Left lung (tissue), 10 donors: Measurements from ENCODE around the gene DIP2C. TPM values are rescaled to one million over a fixed set of nuclear protein-coding genes. Genes with fewer than 3 reads are reported as not detected.
"Not testable (repeated sequence)": the region's sequence is repeated elsewhere in the genome, so short reads cannot be mapped to it uniquely, and the experiment has no call there.

Experiments
- ATAC-seq: fragments of 200-7000 bp; cut with Tn5 transposase; one replicate; pipeline ENCODE4 v1.9.1; 2020; ENCODE audit warnings: moderate library complexity
- DNase-seq, 4 donors: peaks; one replicate each; pipeline ENCODE4 v3.0.0-alpha.2; 2013 to 2020
- H3K27ac ChIP-seq, 2 donors: fragments of 200-600 bp; sonication (generic) in 1 of 2; one replicate each; pipeline versions ENCODE4 v1.5.0 to v1.8.0; 2020 to 2021
- H3K27me3 ChIP-seq, 2 donors: fragments of 200-600 bp; sonication (generic) in 1 of 2; one replicate each; pipeline versions ENCODE4 v1.5.0 to v1.8.0; 2020 to 2021
- H3K36me3 ChIP-seq, 2 donors: fragments of 200-600 bp; sonication (generic) in 1 of 2; one replicate each; pipeline versions ENCODE4 v1.5.0 to v1.8.0; 2020 to 2021
- H3K4me1 ChIP-seq, 2 donors: fragments of 200-600 bp; one replicate each; pipeline ENCODE4 v1.8.0; 2021
- H3K4me3 ChIP-seq, 2 donors: fragments of 200-600 bp; sonication (generic) in 1 of 2; one replicate each; pipeline versions ENCODE4 v1.5.0 to v1.8.0; 2020 to 2021; ENCODE audit warnings: mild to moderate bottlenecking in 1 of 2
- H3K9me3 ChIP-seq, 2 donors: fragments of 200-600 bp; sonication (generic) in 1 of 2; one replicate each; pipeline versions ENCODE4 v1.5.0 to v1.8.0; 2020 to 2021
- CTCF ChIP-seq, 2 donors: fragments of 200-600 bp; sonication (generic) in 1 of 2; IDR thresholded peaks; one replicate each; pipeline versions ENCODE4 v1.5.0 to v1.8.0; 2021; ENCODE audit warnings: antibody characterized with exemption in 2 of 2
- intact Hi-C, 2 donors: fragments of 100-400 bp; cut with DNase I; formaldehyde crosslinking; loops; one replicate each; pipeline versions ENCODE4 v1.11.2 to v1.14.2; 2022
- polyA plus RNA-seq, 6 donors: library from polyadenylated mRNA; unstranded; fragments of 120-200 nt; gene quantifications; one replicate each; pipeline ENCODE4 v1.2.1, GENCODE V29; 2013; ENCODE audit not compliant: insufficient read length in 6 of 6
- total RNA-seq, 2 donors: library from RNA; stranded (reverse); fragmentation: NEBNext Ultra II Directional; extraction: Animal tissue kit (Norgen Biotek cat#: 25700); gene quantifications; one replicate each; pipeline ENCODE4 v1.2.1, GENCODE V29; 2021
- donor health status: DM: no; HTN: yes; CAD: no.
- donor health status: DM: no; HTN: no; CAD: no.

Gene DIP2C
- total and polyA plus RNA-seq, 8 donors = 10.5 to 22.5 (median 19.5) TPM

- no peak for TF ChIP-seq CTCF (IDR thresholded peaks at IDR 0.05)
- H3K36me3 ChIP-seq = no peaks in the 10 kb centered on the region
- H3K4me1 ChIP-seq = no peaks in the 10 kb centered on the region
- intact Hi-C loops = no loop called here
- no peak overlapping the region for H3K4me3 ChIP-seq
- DNase-seq (no peak), ATAC-seq (no peak)
- H3K9me3 ChIP-seq = no peaks in the 10 kb centered on the region
- H3K27me3 ChIP-seq = no peaks in the 10 kb centered on the region
- no peak overlapping the region for H3K27ac ChIP-seq
These were observed 252.4 kb downstream of the DIP2C start for GRCh38 chr10:436911-437665.

- Histone ChIP-seq H3K36me3 (no peaks in the 10 kb centered on the region), H3K4me1 (no peaks in the 10 kb centered on the region), H3K4me3 (no peak overlapping the region), H3K9me3 (no peaks in the 10 kb centered on the region), H3K27ac (no peak overlapping the region), H3K27me3 (no peaks in the 10 kb centered on the region)
- TF ChIP-seq CTCF (IDR thresholded peaks at IDR 0.05) = no peak
- intact Hi-C loops = no loop called here
- ATAC-seq (no peak), DNase-seq (no peak)
These were observed 253.3 kb downstream of the DIP2C start for GRCh38 chr10:436013-436697.

GRCh38 chr10:435397-435796 is 254.1 kb downstream of the DIP2C start:
- Histone ChIP-seq H3K9me3 (no peaks in the 10 kb centered on the region), H3K36me3 (no peaks in the 10 kb centered on the region), H3K27me3 (no peaks in the 10 kb centered on the region), H3K27ac (no peak overlapping the region), H3K4me3 (no peak overlapping the region), H3K4me1 (no peaks in the 10 kb centered on the region)
- no peak for ATAC-seq
- intact Hi-C loops = no loop called here
- no peak for TF ChIP-seq CTCF (IDR thresholded peaks at IDR 0.05)
- no peak for DNase-seq

GRCh38 chr10:429696-430095 is 259.8 kb downstream of the DIP2C start:
- intact Hi-C loops = no loop called here
- TF ChIP-seq CTCF (IDR thresholded peaks at IDR 0.05) = no peak
- DNase-seq = no peak
- H3K4me1 ChIP-seq = no peaks in the 10 kb centered on the region
- no peaks in the 10 kb centered on the region for H3K27me3 ChIP-seq
- H3K9me3 ChIP-seq = no peaks in the 10 kb centered on the region
- no peak overlapping the region for H3K27ac ChIP-seq
- H3K4me3 ChIP-seq = no peak overlapping the region
- no peak for ATAC-seq
- H3K36me3 ChIP-seq = no peaks in the 10 kb centered on the region

- H3K27me3 ChIP-seq = no peaks in the 10 kb centered on the region
- no peak for TF ChIP-seq CTCF (IDR thresholded peaks at IDR 0.05)
- H3K9me3 ChIP-seq = no peaks in the 10 kb centered on the region
- no peak for ATAC-seq
- DNase-seq = no peak
- H3K4me3 ChIP-seq = no peak overlapping the region
- no peak overlapping the region for H3K27ac ChIP-seq
- no peaks in the 10 kb centered on the region for H3K4me1 ChIP-seq
- no peaks in the 10 kb centered on the region for H3K36me3 ChIP-seq
- intact Hi-C loops = no loop called here
These were observed 261.5 kb downstream of the DIP2C start for GRCh38 chr10:427761-428519.

GRCh38 chr10:425365-425764 is 264.1 kb downstream of the DIP2C start:
- H3K36me3 ChIP-seq, H3K4me1 ChIP-seq, DNase-seq, ATAC-seq, H3K27me3 ChIP-seq, intact Hi-C loops, H3K27ac ChIP-seq, H3K4me3 ChIP-seq, H3K9me3 ChIP-seq: not testable (repeated sequence)

- intact Hi-C loops, H3K36me3 ChIP-seq, ATAC-seq, H3K4me1 ChIP-seq, H3K27ac ChIP-seq, H3K9me3 ChIP-seq, H3K27me3 ChIP-seq, DNase-seq, H3K4me3 ChIP-seq: not testable (repeated sequence)
These were observed 264.7 kb downstream of the DIP2C start for GRCh38 chr10:424724-425123.
